NCI-H748 (cell line): ENCODE results near the gene ANKZF1.
"Not testable (repeated sequence)": the region's sequence is repeated elsewhere in the genome, so short reads cannot be mapped to it uniquely, and the experiment has no call there.

Experiments used
- DNase-seq: peaks from one replicate; lab custom pipeline; 2025; ENCODE audit not compliant: unreplicated experiment; lab: John Stamatoyannopoulos, UW

ANKZF1 gene

GRCh38 chr2:219253753-219254589 lies 24.4 kb downstream of the ANKZF1 start, which contains the start of gene TUBA4A:
Gene TUBA4A, minus strand, starts transcription at chr2:219253918. Its CDS starts 60 bp downstream, at chr2:219253858.
- DNase-seq = peak; percentile 89

- DNase-seq = no peak
Observed at GRCh38 chr2:219254590-219255201, 25.1 kb downstream of the ANKZF1 start.

GRCh38 chr2:219258942-219259341 lies 29.3 kb downstream of the ANKZF1 start:
- DNase-seq = not testable (repeated sequence)

- no peak for DNase-seq
Observed at GRCh38 chr2:219261024-219261855, 31.6 kb downstream of the ANKZF1 start.

- DNase-seq = no peak
Observed at GRCh38 chr2:219266232-219266631, 36.6 kb downstream of the ANKZF1 start.

GRCh38 chr2:219266886-219267285 lies 37.3 kb downstream of the ANKZF1 start:
- DNase-seq = no peak

- DNase-seq = no peak
Observed at GRCh38 chr2:219268294-219268693, 38.7 kb downstream of the ANKZF1 start.

- DNase-seq = peak; percentile 37
Observed at GRCh38 chr2:219269362-219270054, 39.9 kb downstream of the ANKZF1 start.

- DNase-seq = no peak
Observed at GRCh38 chr2:219270055-219270372, 40.4 kb downstream of the ANKZF1 start.

- no peak for DNase-seq
Observed at GRCh38 chr2:219271021-219271420, 41.4 kb downstream of the ANKZF1 start.

GRCh38 chr2:219272356-219272755 lies 42.8 kb downstream of the ANKZF1 start:
- DNase-seq = no peak

GRCh38 chr2:219272995-219273394 lies 43.4 kb downstream of the ANKZF1 start:
- DNase-seq = no peak

- no peak for DNase-seq
Observed at GRCh38 chr2:219273937-219274336, 44.3 kb downstream of the ANKZF1 start.

GRCh38 chr2:219274361-219274921 lies 44.8 kb downstream of the ANKZF1 start:
- no peak for DNase-seq

- DNase-seq = peak; percentile 74
Observed at GRCh38 chr2:219277703-219278654, 48.4 kb downstream of the ANKZF1 start.

- DNase-seq = no peak
Observed at GRCh38 chr2:219278655-219279150, 49.1 kb downstream of the ANKZF1 start.

GRCh38 chr2:219279151-219279915 lies 49.7 kb downstream of the ANKZF1 start, which contains the start of gene DNAJB2:
Gene DNAJB2, plus strand, starts transcription at chr2:219279366. Its CDS starts 468 bp downstream, at chr2:219279834.
- DNase-seq = peak; percentile 97

GRCh38 chr2:219279916-219280516 lies 50.4 kb downstream of the ANKZF1 start:
- DNase-seq = no peak
